Smooth muscle cell (in vitro differentiated cells): ENCODE measurements around the gene WDR54. TPM values are rescaled to one million over a fixed set of nuclear protein-coding genes. Genes with fewer than 3 reads are reported as not detected.

Experiments used
- DNase-seq: peaks from one replicate; lab custom pipeline; 2025; ENCODE audit not compliant: unreplicated experiment; lab: John Stamatoyannopoulos, UW
- H2AFZ ChIP-seq: fragments of 200-600 bp; sonication (generic); 2 replicates; pipeline ENCODE4 v1.6.0; 2016; ENCODE audit warnings: antibody characterized with exemption, low read depth, mild to moderate bottlenecking
- H3F3A ChIP-seq: fragments of 200-600 bp; sonication (generic); 2 replicates; pipeline ENCODE4 v1.6.0; 2017; ENCODE audit warnings: antibody characterized with exemption, low read depth
- H3K27ac ChIP-seq: fragments of 200-600 bp; sonication (generic); 2 replicates; pipeline ENCODE4 v1.5.1; 2016; ENCODE audit warnings: low read depth, mild to moderate bottlenecking
- H3K27me3 ChIP-seq: fragments of 200-600 bp; sonication (generic); 2 replicates; pipeline ENCODE4 v1.6.1; 2016; ENCODE audit warnings: low read depth, mild to moderate bottlenecking
- H3K36me3 ChIP-seq: fragments of 200-600 bp; sonication (generic); 2 replicates; pipeline ENCODE4 v1.5.1; 2016; ENCODE audit warnings: low read depth
- H3K4me1 ChIP-seq: fragments of 200-600 bp; sonication (generic); 2 replicates; pipeline ENCODE4 v1.5.1; 2016; ENCODE audit warnings: low read depth
- H3K4me2 ChIP-seq: fragments of 200-600 bp; sonication (generic); 2 replicates; pipeline ENCODE4 v1.6.0; 2016; ENCODE audit warnings: mild to moderate bottlenecking
- H3K4me3 ChIP-seq: fragments of 200-600 bp; sonication (generic); 2 replicates; pipeline ENCODE4 v1.5.1; 2016; ENCODE audit warnings: mild to moderate bottlenecking
- H3K79me2 ChIP-seq: fragments of 200-600 bp; sonication (generic); 2 replicates; pipeline ENCODE4 v1.6.0; 2016; ENCODE audit warnings: low read depth, mild to moderate bottlenecking
- H3K9ac ChIP-seq: fragments of 200-600 bp; sonication (generic); 2 replicates; pipeline ENCODE4 v1.6.0; 2016; ENCODE audit warnings: low read depth
- H3K9me3 ChIP-seq: fragments of 200-600 bp; sonication (generic); replicated peaks from 2 replicates; pipeline ENCODE4 v1.5.1; 2016; ENCODE audit warnings: low read depth
- H4K20me1 ChIP-seq: fragments of 200-600 bp; sonication (generic); 2 replicates; pipeline ENCODE4 v1.6.0; 2016; ENCODE audit warnings: low read depth
- CTCF ChIP-seq: fragments of 200-600 bp; sonication (generic); IDR thresholded peaks from 2 replicates; pipeline ENCODE4 v1.5.1; 2017; ENCODE audit warnings: borderline replicate concordance, mild to moderate bottlenecking, antibody characterized with exemption; ENCODE audit not compliant: insufficient read depth, poor library complexity, severe bottlenecking
- WGBS: methylation state at CpG from one replicate; pipeline ENCODE4 v1.1.7; 2016; ENCODE audit warnings: low lambda C conversion rate; 5-methylcytosine and 5-hydroxymethylcytosine counted together
- polyA plus RNA-seq: library from polyadenylated mRNA; unstranded; fragments of >200 nt; fragmentation: Nextera tagmentation; extraction: Ambion mirVana; gene quantifications from 2 replicates; pipeline ENCODE4 v1.2.1, GENCODE V29; 2016
- total RNA-seq: library from RNA; depleted of rRNA; stranded (reverse); fragments of >200 nt; gene quantifications from 2 replicates; pipeline ENCODE4 v1.2.3, GENCODE V29; 2014

WDR54 gene
- total and polyA plus RNA-seq, 2 experiments from 2014 or later = 52.3 to 59.2 TPM

DNA sequence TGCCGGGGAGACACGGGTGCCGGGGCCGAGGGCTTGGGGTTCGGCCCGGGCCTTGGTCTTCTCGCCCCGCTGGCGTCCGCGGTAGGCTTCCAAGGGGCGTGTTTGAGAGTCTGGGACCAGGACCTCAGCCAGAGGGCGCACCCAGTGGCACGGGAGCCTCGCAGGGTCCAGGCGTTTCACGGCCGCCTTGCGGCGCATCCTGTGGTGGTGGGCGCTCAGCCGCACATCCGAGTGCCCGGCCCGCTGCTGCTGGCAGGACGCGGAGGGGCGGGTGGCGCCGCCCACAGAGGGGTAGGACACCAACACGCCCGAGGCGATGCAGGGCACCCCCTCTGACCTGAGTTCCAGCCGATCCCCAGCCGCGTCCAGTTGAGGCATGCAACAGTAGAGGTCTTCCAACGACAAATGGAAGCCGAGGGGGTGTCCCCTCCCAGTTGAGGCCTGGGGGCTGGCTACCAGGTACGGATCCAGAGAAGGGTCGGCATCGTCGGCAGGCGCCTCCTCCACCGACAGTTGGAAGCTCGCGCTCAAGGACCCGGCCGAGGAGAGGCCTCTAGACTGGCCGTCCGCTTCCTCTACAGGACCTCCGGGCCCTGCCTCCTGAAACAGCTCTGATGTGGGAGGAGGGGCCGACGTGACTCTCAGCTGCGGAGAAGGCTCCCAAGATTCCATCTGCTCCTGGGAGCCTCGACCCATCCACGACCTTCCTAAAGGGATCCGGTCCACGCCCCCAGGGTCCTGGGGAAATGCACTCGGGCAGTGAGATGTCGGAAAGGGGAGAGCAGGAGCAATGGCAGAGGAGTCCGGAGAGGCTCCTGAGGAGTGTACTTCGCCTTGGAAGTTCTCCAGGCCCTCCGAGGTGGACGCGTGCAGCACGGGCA, 6.4 kb upstream of the WDR54 start:
- Histone ChIP-seq H3K36me3 (no peaks in the 10 kb centered on the region), H3K9me3 (no peaks in the 10 kb centered on the region), H3F3A (no peaks in the 10 kb centered on the region), H3K27ac (no peak overlapping the region), H2AFZ (no peak overlapping the region), H4K20me1 (no peaks in the 10 kb centered on the region), H3K4me2 (no peak overlapping the region), H3K27me3 (peaks cover 3% of the 10 kb centered on the region), H3K79me2 (no peaks in the 10 kb centered on the region), H3K9ac (no peak overlapping the region), H3K4me1 (no peaks in the 10 kb centered on the region), H3K4me3 (no peak overlapping the region)
- whole genome bisulfite sequencing = 95% methylated on average over 60 of the region's 66 CpGs
- no peak for TF ChIP-seq CTCF
- DNase-seq = no peak

DNA sequence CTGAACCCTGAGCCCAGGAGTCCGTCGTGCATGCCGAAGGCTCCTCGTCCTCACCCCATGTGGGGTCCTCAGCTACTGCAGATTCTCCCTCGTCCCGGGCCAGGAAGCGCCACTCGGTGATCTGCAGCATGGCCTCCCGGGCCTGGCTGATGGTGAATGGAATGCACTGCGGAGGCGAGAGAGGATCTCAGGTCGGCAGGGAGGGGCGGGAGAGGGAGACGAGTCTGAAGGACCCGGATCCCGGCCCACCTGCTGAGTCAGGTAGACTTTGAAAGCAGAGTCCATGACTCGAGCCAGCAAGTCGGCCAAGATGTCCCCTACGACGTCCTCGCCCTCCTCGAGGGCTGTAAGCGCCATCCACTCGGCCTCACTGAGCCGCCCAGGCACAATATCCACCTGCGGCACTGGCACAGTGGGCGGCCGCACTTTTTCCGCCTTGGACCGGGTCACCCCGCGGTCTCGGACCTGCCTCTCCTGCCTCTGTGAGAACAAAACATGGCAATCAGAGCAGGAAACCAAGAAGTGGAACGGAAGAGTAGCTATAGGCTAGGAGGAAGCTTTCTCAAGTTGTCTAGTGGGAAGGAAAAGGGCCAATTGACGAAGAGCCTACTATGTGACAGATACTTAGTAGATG, 5.7 kb upstream of the WDR54 start:
- H3K4me3 ChIP-seq = no peak overlapping the region
- no peak for DNase-seq
- H3K79me2 ChIP-seq = no peaks in the 10 kb centered on the region
- no peak overlapping the region for H3K27ac ChIP-seq
- H3K9me3 ChIP-seq = no peaks in the 10 kb centered on the region
- H2AFZ ChIP-seq = no peak overlapping the region
- TF ChIP-seq CTCF = no peak
- H3K9ac ChIP-seq = no peak overlapping the region
- H4K20me1 ChIP-seq = no peaks in the 10 kb centered on the region
- WGBS = 93% methylated on average over 35 of the region's 35 CpGs
- H3K4me1 ChIP-seq = peaks cover 1% of the 10 kb centered on the region
- no peaks in the 10 kb centered on the region for H3F3A ChIP-seq
- no peak overlapping the region for H3K4me2 ChIP-seq
- H3K27me3 ChIP-seq = peaks cover 4% of the 10 kb centered on the region
- no peaks in the 10 kb centered on the region for H3K36me3 ChIP-seq

DNA sequence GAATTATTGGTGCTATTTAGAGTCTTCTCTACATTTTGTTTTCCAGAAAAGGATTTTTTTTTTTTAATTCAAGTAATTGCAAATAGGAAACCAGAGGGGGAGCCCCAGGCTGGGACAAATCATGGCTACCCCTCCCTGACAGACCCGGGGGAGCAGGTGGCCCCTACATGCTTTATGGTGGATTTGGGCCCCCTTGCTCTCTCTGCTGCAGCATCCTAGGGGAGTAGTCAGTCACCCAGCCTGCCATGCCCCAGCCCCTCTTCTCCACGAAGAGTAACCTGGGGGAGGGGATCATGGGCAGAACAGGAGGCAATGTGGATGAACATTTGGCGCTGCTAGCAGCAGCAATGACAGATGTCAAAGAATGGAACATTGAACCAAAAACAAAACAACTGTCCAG, 4.8 kb upstream of the WDR54 start:
- Histone ChIP-seq H3K27ac (no peak overlapping the region), H3K27me3 (peaks cover 4% of the 10 kb centered on the region), H3K4me2 (no peak overlapping the region), H3K9ac (no peak overlapping the region), H3K4me3 (no peak overlapping the region), H3K36me3 (no peaks in the 10 kb centered on the region), H4K20me1 (no peaks in the 10 kb centered on the region), H3F3A (no peaks in the 10 kb centered on the region), H3K9me3 (no peaks in the 10 kb centered on the region), H3K79me2 (no peaks in the 10 kb centered on the region), H3K4me1 (peaks cover 5% of the 10 kb centered on the region), H2AFZ (no peak overlapping the region)
- no peak for TF ChIP-seq CTCF
- 70% methylated on average over 3 of the region's 3 CpGs for WGBS
- no peak for DNase-seq
